A673 (cell line): ENCODE results near the gene FCRL6. TPM values are rescaled to one million over a fixed set of nuclear protein-coding genes. Genes with fewer than 3 reads are reported as not detected.

ENCODE experiments used
- BruUV-seq: library from RNA; stranded (reverse); fragments of 400-500 nt; replicated peaks from 2 replicates; lab custom pipeline; 2021; lab: Mats Ljungman, UMichigan
- CTCF ChIA-PET: fragments of 300-600 bp; sonication (Branson Sonifier 250); formaldehyde crosslinking; loops from one replicate; lab custom pipeline; 2022; ENCODE audit warnings: antibody characterized with exemption; lab: Charles Lee
- POLR2A ChIA-PET: fragments of 300-600 bp; sonication (Branson Sonifier 250); formaldehyde crosslinking; loops from one replicate; lab custom pipeline; 2022; ENCODE audit warnings: antibody characterized with exemption; ENCODE audit not compliant: low non-redundant PET; lab: Charles Lee
- DNase-seq: peaks from one replicate; pipeline ENCODE4 v3.0.0-alpha.2; 2015; ENCODE audit warnings: low spot score
- H3K27ac ChIP-seq: fragments of 200-600 bp; sonication (generic); 2 replicates; pipeline ENCODE4 v1.5.1; 2016; ENCODE audit warnings: mixed run types, low read depth, mild to moderate bottlenecking, mixed read lengths, antibody characterized with exemption, low read length; ENCODE audit not compliant: poor library complexity, severe bottlenecking
- H3K27me3 ChIP-seq: fragments of 200-600 bp; sonication (generic); replicated peaks from 2 replicates; pipeline ENCODE4 v1.6.1; 2017; ENCODE audit warnings: mixed run types, low read depth, mild to moderate bottlenecking, mixed read lengths, antibody characterized with exemption, low read length; ENCODE audit not compliant: insufficient read depth, poor library complexity
- H3K36me3 ChIP-seq: fragments of 200-600 bp; sonication (generic); 2 replicates; pipeline ENCODE4 v1.6.1; 2016; ENCODE audit warnings: mixed run types, mild to moderate bottlenecking, mixed read lengths, antibody characterized with exemption, low read length; ENCODE audit not compliant: insufficient read depth, poor library complexity, severe bottlenecking
- H3K4me1 ChIP-seq: fragments of 200-600 bp; sonication (generic); 2 replicates; pipeline ENCODE4 v1.6.1; 2017; ENCODE audit warnings: mixed run types, mild to moderate bottlenecking, mixed read lengths, antibody characterized with exemption, low read length; ENCODE audit not compliant: insufficient read depth, poor library complexity, severe bottlenecking
- H3K4me3 ChIP-seq: fragments of 200-600 bp; sonication (generic); 2 replicates; pipeline ENCODE4 v1.5.1; 2016; ENCODE audit warnings: low read depth, mixed run types, mild to moderate bottlenecking, mixed read lengths, low read length; ENCODE audit not compliant: poor library complexity, severe bottlenecking
- H3K9me3 ChIP-seq: fragments of 200-600 bp; sonication (generic); 2 replicates; pipeline ENCODE4 v1.6.1; 2016; ENCODE audit warnings: mixed run types, low read depth, mild to moderate bottlenecking, mixed read lengths, antibody characterized with exemption, low read length; ENCODE audit not compliant: poor library complexity, severe bottlenecking
- CTCF ChIP-seq: fragments of 300-800, 200-600 bp; sonication (generic); conservative IDR thresholded peaks from 2 replicates; pipeline ENCODE4 v1.5.1; 2017; ENCODE audit warnings: low read depth, mild to moderate bottlenecking, antibody characterized with exemption, low read length, moderate library complexity, mixed read lengths
- EZH2 ChIP-seq: fragments of 200-600 bp; sonication (generic); IDR thresholded peaks from 2 replicates; pipeline ENCODE4 v1.6.1; 2017; ENCODE audit warnings: borderline replicate concordance, low read depth, mild to moderate bottlenecking, mixed read lengths, antibody characterized with exemption, low read length; ENCODE audit not compliant: poor library complexity, severe bottlenecking
- intact Hi-C: fragments of 100-400 bp; cut with micrococcal nuclease; formaldehyde crosslinking; loops from one replicate; pipeline ENCODE4 v1.10.0; 2022; ENCODE audit not compliant: unreplicated experiment
- total RNA-seq: library from RNA; stranded (reverse); gene quantifications from 2 replicates; pipeline ENCODE4 v1.2.3, GENCODE V29; 2021

Gene FCRL6
- total RNA-seq, 1 experiment from 2014 or later: 0.15 TPM

GRCh38 chr1:159831412-159832141 lies 29.4 kb downstream of the FCRL6 start:
- Histone ChIP-seq H3K27me3 (no peaks in the 10 kb centered on the region), H3K9me3 (no peaks in the 10 kb centered on the region), H3K36me3 (no peaks in the 10 kb centered on the region), H3K4me1 (peaks cover 19% of the 10 kb centered on the region), H3K27ac (peak overlapping the region; percentile 34), H3K4me3 (no peak overlapping the region)
- intact Hi-C loops: loop anchor here (2.0 kb wide), 1 partner anchor 59 kb away; no protein-coding TSS in a partner anchor
- TF ChIP-seq CTCF: no peak
- no peak for TF ChIP-seq EZH2
- DNase-seq: peak; percentile 66
- BruUV-seq: no TSS peak
- POLR2A ChIA-PET: interaction anchor here (0.7 kb wide), 1 partner anchor 100 kb away, joined by 12 read pairs; no protein-coding TSS in a partner anchor
- CTCF ChIA-PET: interaction anchor here (1.4 kb wide), 1 partner anchor 59 kb away, joined by 3 read pairs; no protein-coding TSS in a partner anchor

GRCh38 chr1:159832309-159832708 lies 30.1 kb downstream of the FCRL6 start:
- Histone ChIP-seq H3K9me3 (no peaks in the 10 kb centered on the region), H3K27me3 (no peaks in the 10 kb centered on the region), H3K27ac (no peak overlapping the region), H3K4me1 (peaks cover 19% of the 10 kb centered on the region), H3K4me3 (no peak overlapping the region), H3K36me3 (no peaks in the 10 kb centered on the region)
- ChIA-PET CTCF (no interaction called here), POLR2A (no interaction called here)
- intact Hi-C loops: no loop called here
- BruUV-seq: no TSS peak
- TF ChIP-seq CTCF (no peak), EZH2 (no peak)
- no peak for DNase-seq

GRCh38 chr1:159835356-159835755 lies 33.2 kb downstream of the FCRL6 start:
- CTCF ChIA-PET: no interaction called here
- no peak overlapping the region for H3K27ac ChIP-seq
- no TSS peak for BruUV-seq
- DNase-seq: no peak
- H3K27me3 ChIP-seq: no peaks in the 10 kb centered on the region
- H3K9me3 ChIP-seq: no peaks in the 10 kb centered on the region
- peaks cover 19% of the 10 kb centered on the region for H3K4me1 ChIP-seq
- no peak for TF ChIP-seq CTCF
- TF ChIP-seq EZH2: no peak
- no peaks in the 10 kb centered on the region for H3K36me3 ChIP-seq
- POLR2A ChIA-PET: no interaction called here
- H3K4me3 ChIP-seq: no peak overlapping the region
- intact Hi-C loops: no loop called here
